ENCODE results near the gene SMG1. TPM values are rescaled to one million over a fixed set of nuclear protein-coding genes. Genes with fewer than 3 reads are reported as not detected.

The SMG1 gene
- total and polyA plus RNA-seq, 2 of the 13 experiments (the other 11 are each of a cell fraction or from before 2014, with no cell fraction given): 48.7 to 53.7 TPM

GRCh38 chr16:18936727-18937340 is 10.6 kb upstream of the SMG1 start (continued):
- TF ChIP-seq ZNF30 (CRISPR knock-in tag; IDR thresholded peaks at IDR 0.05): no peak; the same call in 1 of the 2 replicates
- TF ChIP-seq RBFOX2 (IDR thresholded peaks at IDR 0.05; ENCODE audit: low read depth, low read length): no peak
- 0 out of 2 replicates have a peak, but pooled peaks have one; percentile 40 for TF ChIP-seq ZNF512B (CRISPR knock-in tag; IDR thresholded peaks at IDR 0.05; ENCODE audit: borderline replicate concordance)
- peak; percentile 97 for TF ChIP-seq PITX1 (CRISPR knock-in tag; IDR thresholded peaks at IDR 0.05)
- TF ChIP-seq ZBTB1 (CRISPR knock-in tag; IDR thresholded peaks at IDR 0.05; ENCODE audit: borderline replicate concordance): no peak
- TF ChIP-seq ZNF557 (CRISPR knock-in tag; IDR thresholded peaks at IDR 0.05): no peak
- TF ChIP-seq ZFY (CRISPR knock-in tag; IDR thresholded peaks at IDR 0.05): peak; percentile 47; the same call in 1 of the 2 replicates
- TF ChIP-seq FUBP1 (CRISPR knock-in tag; IDR thresholded peaks at IDR 0.05; ENCODE audit: borderline replicate concordance): 0 out of 2 replicates have a peak, but pooled peaks have one; percentile 75
- TF ChIP-seq SP1 (IDR thresholded peaks at IDR 0.05): no peak
- TF ChIP-seq SP1 (CRISPR knock-in tag; IDR thresholded peaks at IDR 0.05): 0 out of 2 replicates have a peak, but pooled peaks have one; percentile 27
- TF ChIP-seq MLX (CRISPR knock-in tag; IDR thresholded peaks at IDR 0.05): peak; percentile 47; the same call in 1 of the 2 replicates
- no peak for TF ChIP-seq KDM5A (IDR thresholded peaks at IDR 0.05; ENCODE audit: borderline replicate concordance, low read length)
- TF ChIP-seq PLSCR1 (CRISPR knock-in tag; IDR thresholded peaks at IDR 0.05; ENCODE audit: borderline replicate concordance): no peak
- TF ChIP-seq ZNF18 (CRISPR knock-in tag; IDR thresholded peaks at IDR 0.05; ENCODE audit: insufficient replicate concordance): no peak
- no peak for TF ChIP-seq ZNF597 (CRISPR knock-in tag; IDR thresholded peaks at IDR 0.05)
- TF ChIP-seq ZBTB46 (CRISPR knock-in tag; IDR thresholded peaks at IDR 0.05; ENCODE audit: borderline replicate concordance): no peak
- TF ChIP-seq RARA (CRISPR knock-in tag; IDR thresholded peaks at IDR 0.05): peak; percentile 99
- no peak for TF ChIP-seq SNRNP70 (IDR thresholded peaks at IDR 0.05; ENCODE audit: low read depth, low read length)
- no peak for TF ChIP-seq SSRP1 (CRISPR knock-in tag; IDR thresholded peaks at IDR 0.05)
